GM21737 (cell line): ENCODE data around the gene MTUS2.

Experiments used
- ATAC-seq: cut with Tn5 transposase; IDR thresholded peaks from one replicate; pipeline ENCODE4 v1.9.1; 2021; ENCODE audit warnings: mild to moderate bottlenecking, moderate library complexity; ENCODE audit not compliant: unreplicated experiment

Gene MTUS2

GRCh38 chr13:29499506-29500165, 679.5 kb downstream of the MTUS2 start:
- no peak for ATAC-seq

GRCh38 chr13:29500386-29500785, 680.2 kb downstream of the MTUS2 start:
- no peak for ATAC-seq

- no peak for ATAC-seq
Observed at GRCh38 chr13:29501674-29502073, 681.5 kb downstream of the MTUS2 start.

GRCh38 chr13:29502391-29503008, 682.4 kb downstream of the MTUS2 start:
- no peak for ATAC-seq

- ATAC-seq: no peak
Observed at GRCh38 chr13:29503041-29503837, 683.1 kb downstream of the MTUS2 start.

GRCh38 chr13:29504691-29505090, 684.6 kb downstream of the MTUS2 start:
- no peak for ATAC-seq

- no peak for ATAC-seq
Observed at GRCh38 chr13:29505511-29505910, 685.4 kb downstream of the MTUS2 start.

- no peak for ATAC-seq
Observed at GRCh38 chr13:29505950-29506349, 685.8 kb downstream of the MTUS2 start.

- ATAC-seq: no peak
Observed at GRCh38 chr13:29507356-29507755, 687.2 kb downstream of the MTUS2 start.

GRCh38 chr13:29508130-29508875, 688.2 kb downstream of the MTUS2 start:
- ATAC-seq: no peak

- ATAC-seq: no peak
Observed at GRCh38 chr13:29508876-29509252, 688.7 kb downstream of the MTUS2 start.

GRCh38 chr13:29509999-29510589, 690.0 kb downstream of the MTUS2 start:
- ATAC-seq: no peak

- ATAC-seq: no peak
Observed at GRCh38 chr13:29510651-29511084, 690.5 kb downstream of the MTUS2 start.

- no peak for ATAC-seq
Observed at GRCh38 chr13:29511106-29511796, 691.1 kb downstream of the MTUS2 start.

GRCh38 chr13:29511980-29512379, 691.8 kb downstream of the MTUS2 start:
- no peak for ATAC-seq

- ATAC-seq: no peak
Observed at GRCh38 chr13:29513002-29513980, 693.2 kb downstream of the MTUS2 start.

- ATAC-seq: no peak
Observed at GRCh38 chr13:29513981-29514719, 694.0 kb downstream of the MTUS2 start.

- ATAC-seq: no peak
Observed at GRCh38 chr13:29514720-29515310, 694.7 kb downstream of the MTUS2 start.
